Prostate gland (tissue), 2 donors: ENCODE results near the gene NABP1. TPM values are rescaled to one million over a fixed set of nuclear protein-coding genes. Genes with fewer than 3 reads are reported as not detected.

Source experiments
- DNase-seq: peaks from one replicate; pipeline ENCODE4 v3.0.0-alpha.2; 2019; ENCODE audit warnings: low spot score
- H3K27ac ChIP-seq, 2 donors: fragments of 200-600 bp; sonication (generic); 2 replicates each; pipeline ENCODE4 v1.5.1; 2017 to 2019
- H3K27me3 ChIP-seq: fragments of 200-600 bp; sonication (generic); replicated peaks from 2 replicates; pipeline ENCODE4 v1.5.1; 2019; ENCODE audit not compliant: insufficient read depth
- H3K36me3 ChIP-seq, 2 donors: fragments of 200-600 bp; sonication (generic); 1 replicate in 1 of 2; 2 replicates in 1 of 2; pipeline versions ENCODE4 v1.5.1 to v1.8.1; 2017 to 2019
- H3K4me1 ChIP-seq: fragments of 200-600 bp; sonication (generic); replicated peaks from 2 replicates; pipeline ENCODE4 v1.5.1; 2019
- H3K4me3 ChIP-seq, 2 donors: fragments of 200-600 bp; sonication (generic); 2 replicates each; pipeline ENCODE4 v1.5.1; 2017 to 2019
- H3K9me3 ChIP-seq: fragments of 200-600 bp; sonication (generic); 2 replicates; pipeline ENCODE4 v1.5.1; 2017
- CTCF ChIP-seq, 4 experiments: fragments of 200-600 bp in 2 of 4; fragments of 450-650 bp in 2 of 4; sonication (generic) in 2 of 4; IDR thresholded peaks; 1 replicate in 3 of 4; 2 replicates in 1 of 4; pipeline ENCODE4 v1.5.1; 2016 to 2019; ENCODE audit warnings: antibody characterized with exemption in 4 of 4, mild to moderate bottlenecking in 2 of 4, moderate library complexity in 2 of 4
- POLR2A ChIP-seq: fragments of 450-650 bp; IDR thresholded peaks from one replicate; pipeline ENCODE4 v1.6.1; 2016; ENCODE audit warnings: antibody characterized with exemption, mild to moderate bottlenecking
- POLR2AphosphoS5 ChIP-seq: sonication (generic); formaldehyde crosslinking; IDR thresholded peaks from one replicate; pipeline ENCODE4 v1.6.1; 2017; ENCODE audit warnings: antibody characterized with exemption
- WGBS: methylation state at CpG from one replicate; pipeline ENCODE4 v1.1.5; 2018; 5-methylcytosine and 5-hydroxymethylcytosine counted together
- intact Hi-C: fragments of 100-400 bp; cut with DNase I; formaldehyde crosslinking; loops from one replicate; pipeline ENCODE4 v1.14.2; 2022
- total RNA-seq, 2 donors: library from RNA; depleted of rRNA; stranded (reverse); fragments of >200 nt; gene quantifications; one replicate each; pipeline ENCODE4 v1.1.0, GENCODE V29; 2016

Gene NABP1
- total RNA-seq, 2 donors from 2014 or later = 3.8 to 28.3 TPM

DNA sequence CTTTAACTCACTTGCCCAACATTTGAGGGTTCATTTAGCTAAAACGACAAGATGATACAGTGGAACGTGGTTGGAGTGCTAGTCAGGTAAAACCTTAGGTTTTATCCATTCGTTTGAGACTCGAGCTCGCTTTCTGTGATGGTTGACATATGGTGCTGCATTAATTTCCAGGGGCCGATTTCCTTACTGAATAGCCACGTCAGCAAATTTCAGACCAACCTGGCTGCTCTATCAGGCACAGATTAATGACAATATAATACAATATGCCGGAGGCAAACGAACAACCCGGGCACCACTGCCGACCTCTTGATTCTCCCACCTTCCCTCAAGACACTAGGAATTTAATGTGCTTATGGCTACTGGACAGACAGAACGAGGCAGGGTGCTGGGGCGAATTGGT, 42.0 kb downstream of the NABP1 start:
- no peak overlapping the region for H3K27ac ChIP-seq
- H3K9me3 ChIP-seq = no peaks in the 10 kb centered on the region
- no peak for DNase-seq
- H3K36me3 ChIP-seq = no peaks in the 10 kb centered on the region
- intact Hi-C loops = no loop called here
- 96% methylated on average over 13 of the region's 13 CpGs for WGBS
- no peaks in the 10 kb centered on the region for H3K27me3 ChIP-seq
- H3K4me3 ChIP-seq = no peak overlapping the region
- TF ChIP-seq POLR2A (no peak), CTCF (IDR thresholded peaks at IDR 0.05) (no peak), POLR2AphosphoS5 (no peak)
- no peaks in the 10 kb centered on the region for H3K4me1 ChIP-seq

DNA sequence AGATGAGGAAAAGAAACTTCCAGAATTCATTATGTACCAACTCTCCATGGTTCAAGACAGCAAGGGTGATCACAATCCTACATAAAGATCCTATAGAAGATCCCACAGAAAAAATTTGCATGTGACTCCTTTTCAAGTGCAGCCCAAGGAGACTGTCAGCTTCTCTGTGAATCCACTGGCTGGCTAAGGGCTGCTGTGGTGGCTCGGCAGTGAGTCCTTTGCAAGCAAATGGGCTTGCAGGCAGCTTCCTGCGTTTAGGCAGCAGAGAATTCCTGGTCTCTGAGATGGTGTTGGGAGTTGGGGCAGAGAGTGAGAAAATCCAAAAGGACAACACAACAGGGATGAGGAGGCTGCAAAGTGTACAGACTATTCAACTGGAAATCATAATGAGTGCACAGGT, 43.4 kb downstream of the NABP1 start:
- no peak overlapping the region for H3K27ac ChIP-seq
- no peaks in the 10 kb centered on the region for H3K36me3 ChIP-seq
- H3K4me3 ChIP-seq = no peak overlapping the region
- no peaks in the 10 kb centered on the region for H3K27me3 ChIP-seq
- no peaks in the 10 kb centered on the region for H3K9me3 ChIP-seq
- intact Hi-C loops = no loop called here
- DNase-seq = no peak
- no peak for TF ChIP-seq POLR2A
- no peak for TF ChIP-seq POLR2AphosphoS5
- no peak for TF ChIP-seq CTCF (IDR thresholded peaks at IDR 0.05)
- WGBS = 77% methylated on average over 2 of the region's 2 CpGs
- no peaks in the 10 kb centered on the region for H3K4me1 ChIP-seq

- Histone ChIP-seq H3K4me1 (no peaks in the 10 kb centered on the region), H3K9me3 (no peaks in the 10 kb centered on the region)
- intact Hi-C loops = no loop called here
Observed at GRCh38 chr2:191724015-191724414, 46.1 kb downstream of the NABP1 start.

DNA sequence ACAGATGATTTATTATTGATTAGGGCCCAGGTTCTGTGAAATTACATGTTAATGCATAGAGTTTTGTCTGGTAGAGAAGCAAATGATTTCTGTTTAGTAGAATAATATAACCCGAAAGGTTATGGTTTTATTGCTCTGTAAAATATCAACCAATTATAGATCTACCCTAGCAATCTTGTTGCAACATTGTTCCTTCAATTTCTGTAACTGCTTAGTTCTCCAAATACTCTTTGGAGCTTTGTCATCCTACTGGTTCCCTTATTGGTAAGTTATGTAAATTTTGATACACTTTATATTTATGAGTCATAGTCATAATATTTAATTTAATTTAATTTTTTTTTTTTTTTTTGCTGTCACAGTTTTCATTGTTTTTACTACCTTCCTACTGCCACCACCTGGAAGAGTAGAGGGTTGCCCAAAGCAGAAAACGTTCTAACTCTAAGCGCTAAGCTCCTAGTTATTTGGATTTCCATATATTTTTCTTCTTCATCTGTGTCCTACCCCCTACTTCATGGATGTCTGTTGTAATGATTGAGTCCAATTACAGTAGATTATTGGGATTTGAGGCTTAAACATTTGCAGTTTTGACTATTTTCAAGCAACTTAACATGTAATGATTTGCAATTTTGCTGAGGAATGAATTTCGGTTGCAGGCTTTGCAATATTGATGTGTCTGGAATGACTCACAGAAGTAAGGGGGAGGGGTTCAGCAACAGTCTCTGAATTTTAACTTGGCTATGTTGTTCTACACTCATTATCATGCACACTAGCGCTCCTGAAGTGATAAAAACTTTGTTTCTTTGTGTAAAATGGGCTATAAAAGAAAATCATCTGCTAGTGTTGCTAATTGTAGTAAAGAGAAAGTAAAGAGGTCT, 51.1 kb downstream of the NABP1 start:
- Histone ChIP-seq H3K4me3 (no peak overlapping the region), H3K9me3 (no peaks in the 10 kb centered on the region), H3K36me3 (no peaks in the 10 kb centered on the region), H3K27ac (no peak overlapping the region), H3K27me3 (no peaks in the 10 kb centered on the region), H3K4me1 (no peaks in the 10 kb centered on the region)
- intact Hi-C loops = no loop called here
- no peak for DNase-seq
- 87% methylated on average over 5 of the region's 5 CpGs for WGBS
- no peak for TF ChIP-seq POLR2AphosphoS5
- TF ChIP-seq CTCF (IDR thresholded peaks at IDR 0.05) = no peak
- TF ChIP-seq POLR2A = no peak

More at GRCh38 chr2:191724015-191724414, 46.1 kb downstream of the NABP1 start:
- H3K27ac ChIP-seq = no peak overlapping the region
- no peak for DNase-seq
- no peaks in the 10 kb centered on the region for H3K36me3 ChIP-seq
- WGBS = 74% methylated on average over 1 of the region's 1 CpG
- no peak overlapping the region for H3K4me3 ChIP-seq
- H3K27me3 ChIP-seq = no peaks in the 10 kb centered on the region
- TF ChIP-seq CTCF (IDR thresholded peaks at IDR 0.05) (no peak), POLR2A (no peak), POLR2AphosphoS5 (no peak)

DNA sequence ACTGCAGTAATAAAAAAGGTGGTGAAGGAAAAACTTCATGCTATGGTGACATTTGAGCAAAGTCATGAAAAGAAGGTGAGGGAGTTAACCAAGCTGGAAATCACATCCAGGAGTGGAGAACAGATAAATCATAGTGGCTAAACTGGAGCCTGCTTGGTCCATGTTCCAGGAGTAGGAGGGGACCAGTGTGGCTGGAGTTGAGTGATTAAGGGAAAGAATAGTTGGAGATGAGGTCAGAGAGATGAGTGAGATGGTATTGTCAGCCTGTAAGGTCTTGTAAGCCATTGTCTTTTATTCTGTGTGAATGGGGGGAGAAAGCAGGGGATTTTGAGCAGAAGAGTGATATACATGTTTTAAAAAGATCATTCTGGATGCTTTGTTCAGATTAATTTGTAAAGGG, 52.3 kb downstream of the NABP1 start:
- Histone ChIP-seq H3K36me3 (no peaks in the 10 kb centered on the region), H3K27ac (no peak overlapping the region), H3K4me3 (no peak overlapping the region), H3K27me3 (no peaks in the 10 kb centered on the region), H3K4me1 (no peaks in the 10 kb centered on the region), H3K9me3 (no peaks in the 10 kb centered on the region)
- intact Hi-C loops = no loop called here
- no peak for TF ChIP-seq CTCF (IDR thresholded peaks at IDR 0.05)
- TF ChIP-seq POLR2A = no peak
- no peak for TF ChIP-seq POLR2AphosphoS5
- DNase-seq = no peak
